Right atrium auricular region (tissue), 2 donors: ENCODE results near the gene ARID3A. TPM values are rescaled to one million over a fixed set of nuclear protein-coding genes. Genes with fewer than 3 reads are reported as not detected.
"Not testable (repeated sequence)": the region's sequence is repeated elsewhere in the genome, so short reads cannot be mapped to it uniquely, and the experiment has no call there.

Source experiments
- DNase-seq: peaks from one replicate; pipeline ENCODE4 v3.0.0-alpha.2; 2019; ENCODE audit warnings: low spot score
- H3K27ac ChIP-seq, 2 donors: fragments of 200-600 bp; sonication (generic); 1 replicate in 1 of 2; 2 replicates in 1 of 2; pipeline ENCODE4 v1.5.1; 2016 to 2019
- H3K27me3 ChIP-seq, 2 donors: fragments of 200-600 bp; sonication (generic); one replicate each; pipeline versions ENCODE4 v1.5.1 to v1.6.0; 2017 to 2019
- H3K36me3 ChIP-seq: fragments of 200-600 bp; sonication (generic); one replicate; pipeline ENCODE4 v1.5.1; 2016
- H3K4me1 ChIP-seq, 2 donors: fragments of 200-600 bp; sonication (generic); one replicate each; pipeline versions ENCODE4 v1.5.1 to v1.6.0; 2017 to 2019
- H3K4me3 ChIP-seq, 2 donors: fragments of 200-600 bp; sonication (generic); 1 replicate in 1 of 2; 2 replicates in 1 of 2; pipeline ENCODE4 v1.5.1; 2017 to 2019; ENCODE audit warnings: mild to moderate bottlenecking in 1 of 2, moderate library complexity in 1 of 2
- H3K9me3 ChIP-seq, 2 donors: fragments of 200-600 bp; sonication (generic); one replicate each; pipeline ENCODE4 v1.5.1; 2019
- CTCF ChIP-seq, 2 donors: fragments of 200-600 bp; sonication (generic); IDR thresholded peaks; one replicate each; pipeline ENCODE4 v1.5.1; 2019; ENCODE audit warnings: antibody characterized with exemption in 2 of 2
- total RNA-seq, 2 donors: library from RNA; depleted of rRNA; stranded (reverse); fragments of >200 nt; gene quantifications; one replicate each; pipeline ENCODE4 v1.1.0, GENCODE V29; 2016

ARID3A gene
- total RNA-seq, 2 donors from 2014 or later: 1.7 to 3.4 TPM

DNA sequence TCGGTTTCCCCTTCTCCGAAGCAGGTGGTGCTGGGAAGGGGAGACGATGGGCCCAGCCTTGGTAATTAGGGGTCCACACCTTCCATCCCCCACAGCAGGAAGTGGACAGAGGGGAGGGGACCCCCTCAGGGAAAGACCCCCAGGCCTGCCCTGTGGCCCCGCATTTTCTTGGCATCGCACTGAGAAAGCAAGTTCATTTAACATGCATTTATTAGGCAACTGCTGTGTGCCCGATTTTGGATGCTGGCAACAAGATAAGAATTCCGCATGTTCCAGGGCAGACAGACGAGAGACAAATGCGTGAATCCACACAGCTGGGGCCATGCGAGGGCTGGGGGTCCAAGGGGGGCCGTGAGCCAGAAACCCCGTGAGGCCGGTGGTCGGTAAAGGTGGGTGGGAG is 28.4 kb downstream of the ARID3A start:
- Histone ChIP-seq H3K4me1 (peaks cover 0 to 8% of the 10 kb centered on the region in 2 donors), H3K9me3 (no peaks in the 10 kb centered on the region), H3K4me3 (no peak overlapping the region), H3K36me3 (no peaks in the 10 kb centered on the region), H3K27me3 (no peaks in the 10 kb centered on the region), H3K27ac (no peak overlapping the region)
- TF ChIP-seq CTCF (IDR thresholded peaks at IDR 0.05): no peak
- no peak for DNase-seq

DNA sequence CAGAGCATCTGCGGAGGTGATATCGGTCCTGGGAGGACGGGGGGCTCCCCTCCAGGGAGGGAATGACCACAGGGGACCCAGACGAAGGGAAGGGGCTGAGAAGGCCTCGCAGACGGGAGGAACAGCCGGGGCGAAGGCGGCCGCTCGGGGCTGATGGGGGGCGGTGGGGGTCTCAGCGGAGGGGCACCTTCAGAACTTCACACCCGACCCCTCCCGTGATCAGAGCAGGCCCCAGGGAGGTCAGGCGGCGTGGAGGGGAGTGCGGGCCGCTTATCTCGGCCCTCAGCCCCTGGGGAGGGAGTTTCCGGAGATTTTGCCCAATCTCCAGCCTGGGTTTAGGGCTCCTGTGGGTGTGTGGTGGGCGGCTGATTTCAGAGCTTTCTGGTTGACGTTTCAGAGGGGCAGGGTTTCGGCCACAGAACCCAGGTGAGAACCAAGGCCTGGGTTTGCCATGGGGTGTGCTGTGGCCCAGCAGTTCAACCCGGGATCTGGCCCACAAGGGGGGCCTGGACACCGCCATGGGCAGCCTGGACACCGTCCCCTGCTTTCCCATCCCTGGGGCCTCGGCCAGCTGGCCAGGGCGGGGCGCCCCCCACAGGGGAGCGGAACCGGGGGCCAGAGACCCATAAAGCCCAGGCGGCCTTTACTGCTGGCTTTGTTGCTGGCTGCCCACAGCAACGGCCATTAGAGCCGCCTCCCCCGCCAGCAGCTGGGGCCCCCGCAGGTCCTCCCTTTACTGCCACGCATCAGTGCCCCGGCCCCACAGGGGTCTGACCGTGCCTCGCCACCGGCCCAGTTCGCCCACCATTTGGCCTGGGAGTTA is 29.0 kb downstream of the ARID3A start:
- DNase-seq: no peak
- TF ChIP-seq CTCF (IDR thresholded peaks at IDR 0.05): no peak
- Histone ChIP-seq H3K27me3 (no peaks in the 10 kb centered on the region), H3K9me3 (no peaks in the 10 kb centered on the region), H3K4me3 (no peak overlapping the region), H3K36me3 (no peaks in the 10 kb centered on the region), H3K27ac (no peak overlapping the region), H3K4me1 (peaks cover 0 to 8% of the 10 kb centered on the region in 2 donors)

GRCh38 chr19:955803-956765 is 30.2 kb downstream of the ARID3A start:
- H3K9me3 ChIP-seq: no peaks in the 10 kb centered on the region
- no peak overlapping the region for H3K4me3 ChIP-seq
- no peaks in the 10 kb centered on the region for H3K36me3 ChIP-seq
- TF ChIP-seq CTCF (IDR thresholded peaks at IDR 0.05): no peak
- no peak for DNase-seq
- no peaks in the 10 kb centered on the region for H3K27me3 ChIP-seq
- peaks cover 0 to 8% of the 10 kb centered on the region in 2 donors for H3K4me1 ChIP-seq
- H3K27ac ChIP-seq: no peak overlapping the region

- TF ChIP-seq CTCF (IDR thresholded peaks at IDR 0.05): no peak
- Histone ChIP-seq H3K27ac (no peak overlapping the region), H3K4me3 (no peak overlapping the region), H3K9me3 (no peaks in the 10 kb centered on the region), H3K36me3 (no peaks in the 10 kb centered on the region), H3K4me1 (peaks cover 0 to 8% of the 10 kb centered on the region in 2 donors), H3K27me3 (no peaks in the 10 kb centered on the region)
- no peak for DNase-seq
Measured at GRCh38 chr19:956766-957440, 31.1 kb downstream of the ARID3A start.

DNA sequence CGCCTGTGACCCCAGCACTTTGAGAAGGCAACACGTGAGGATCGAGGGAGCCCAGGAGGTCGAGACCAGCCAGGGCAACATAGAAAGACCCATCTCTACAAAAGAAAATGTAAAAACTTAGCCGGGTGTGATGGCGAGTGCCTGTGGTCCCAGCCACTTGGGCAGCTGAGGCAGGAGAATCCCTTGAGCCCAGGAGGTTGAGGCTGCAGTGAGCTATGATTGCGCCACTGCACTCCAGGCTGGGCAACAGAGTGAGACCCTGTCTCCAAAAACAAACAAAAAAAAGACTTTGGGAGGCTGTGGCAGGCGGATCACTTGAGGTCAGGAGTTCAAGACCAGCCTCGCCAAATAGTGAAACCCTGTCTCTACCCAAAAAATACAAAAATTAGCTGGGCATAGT is 31.7 kb downstream of the ARID3A start:
- not testable (repeated sequence) for H3K4me1 ChIP-seq, DNase-seq, H3K36me3 ChIP-seq, H3K27me3 ChIP-seq, H3K9me3 ChIP-seq, H3K4me3 ChIP-seq, H3K27ac ChIP-seq
